Islet of Langerhans (tissue), 1 donor: ENCODE results near the gene WDR35.

Experiments
- FAIRE-seq: peaks from one replicate; lab custom pipeline; 2011; peaks lifted over from hg19 to GRCh38; lab: Jason Lieb, UNC

WDR35 gene

GRCh38 chr2:19868701-19869580, 121.0 kb downstream of the WDR35 start:
- no peak for FAIRE-seq

GRCh38 chr2:19868224-19868623, 121.7 kb downstream of the WDR35 start:
- FAIRE-seq = no peak

GRCh38 chr2:19866771-19867170, 123.1 kb downstream of the WDR35 start:
- no peak for FAIRE-seq

GRCh38 chr2:19865151-19865550, 124.8 kb downstream of the WDR35 start:
- no peak for FAIRE-seq

GRCh38 chr2:19864381-19864780, 125.5 kb downstream of the WDR35 start:
- FAIRE-seq = no peak

- no peak for FAIRE-seq
Measured at GRCh38 chr2:19863303-19864041, 126.4 kb downstream of the WDR35 start.

- FAIRE-seq = no peak
Measured at GRCh38 chr2:19861813-19862212, 128.1 kb downstream of the WDR35 start.
